Caco-2 (cell line): ENCODE results near the gene SS18L1. TPM values are rescaled to one million over a fixed set of nuclear protein-coding genes. Genes with fewer than 3 reads are reported as not detected.

Source experiments
- BruUV-seq: library from RNA; stranded (reverse); fragments of 400-500 nt; replicated peaks from 2 replicates; lab custom pipeline; 2021; lab: Mats Ljungman, UMichigan
- CTCF ChIA-PET: fragments of 300-600 bp; sonication (Branson Sonifier 250); formaldehyde crosslinking; loops from one replicate; lab custom pipeline; 2022; ENCODE audit warnings: antibody characterized with exemption; lab: Charles Lee
- POLR2A ChIA-PET: fragments of 300-600 bp; sonication (Branson Sonifier 250); formaldehyde crosslinking; loops from one replicate; lab custom pipeline; 2022; ENCODE audit warnings: antibody characterized with exemption; lab: Charles Lee
- DNase-seq, 2 experiments: peaks; one replicate each; pipeline versions ENCODE4 v3.0.0 to v3.0.0-alpha.2; 2020 to 2022
- H3K27me3 ChIP-seq: replicated peaks from 2 replicates; pipeline ENCODE4 v1.6.0; 2011; ENCODE audit warnings: low read length; ENCODE audit not compliant: control insufficient read depth, insufficient read depth
- H3K36me3 ChIP-seq: 2 replicates; pipeline ENCODE4 v1.5.1; 2011; ENCODE audit warnings: low read length; ENCODE audit not compliant: control insufficient read depth, insufficient read depth
- H3K4me1 ChIP-seq: fragments of 250-450 bp; sonication (Bioruptor Pico); 2 replicates; pipeline ENCODE4 v1.5.1; 2020; ENCODE audit warnings: mild to moderate bottlenecking
- H3K4me3 ChIP-seq: 2 replicates; pipeline ENCODE4 v1.5.1; 2011; ENCODE audit warnings: low read depth, mild to moderate bottlenecking, control low read depth, low read length
- H3K9me3 ChIP-seq: fragments of 250-450 bp; sonication (Bioruptor Pico); 2 replicates; pipeline ENCODE4 v1.5.1; 2020; ENCODE audit warnings: mild to moderate bottlenecking, moderate library complexity
- H3K27ac Mint-ChIP-seq: one replicate; pipeline ENCODE4 v1.8.0; 2022; ENCODE audit warnings: mixed read lengths; ENCODE audit not compliant: unreplicated experiment
- H3K27me3 Mint-ChIP-seq: one replicate; pipeline ENCODE4 v1.8.0; 2022; ENCODE audit warnings: mixed read lengths; ENCODE audit not compliant: insufficient read depth, unreplicated experiment
- H3K36me3 Mint-ChIP-seq: one replicate; pipeline ENCODE4 v1.8.0; 2022; ENCODE audit warnings: mild to moderate bottlenecking, mixed read lengths; ENCODE audit not compliant: insufficient read depth, unreplicated experiment
- H3K4me1 Mint-ChIP-seq: one replicate; pipeline ENCODE4 v1.8.0; 2022; ENCODE audit warnings: low read depth, mixed read lengths; ENCODE audit not compliant: unreplicated experiment
- H3K4me3 Mint-ChIP-seq: one replicate; pipeline ENCODE4 v1.8.0; 2022; ENCODE audit warnings: mild to moderate bottlenecking, moderate library complexity, mixed read lengths; ENCODE audit not compliant: unreplicated experiment
- H3K9me3 Mint-ChIP-seq: one replicate; pipeline ENCODE4 v1.8.0; 2022; ENCODE audit warnings: mixed read lengths; ENCODE audit not compliant: unreplicated experiment
- CTCF ChIP-seq, 2 experiments: fragments of 200-600 bp in 1 of 2; IDR thresholded peaks; 1 replicate in 1 of 2; 2 replicates in 1 of 2; pipeline versions ENCODE4 v1.5.1 to v1.8.0; 2011 to 2022; ENCODE audit warnings: antibody characterized with exemption in 1 of 2, control low read depth in 1 of 2, inconsistent platforms in 1 of 2, low read depth in 1 of 2, low read length in 1 of 2, mild to moderate bottlenecking in 1 of 2, moderate library complexity in 1 of 2; ENCODE audit not compliant: insufficient read depth in 1 of 2, severe bottlenecking in 1 of 2, unreplicated experiment in 1 of 2
- intact Hi-C: fragments of 100-400 bp; cut with micrococcal nuclease; formaldehyde crosslinking; loops from one replicate; pipeline ENCODE4 v1.10.0; 2022; ENCODE audit not compliant: unreplicated experiment
- total RNA-seq: library from RNA; stranded (reverse); gene quantifications from 2 replicates; pipeline ENCODE4 v1.2.3, GENCODE V29; 2022

The SS18L1 gene
- total RNA-seq, 1 experiment from 2014 or later = 46.4 TPM

- BruUV-seq = TSS peak; percentile 20
- no peak for DNase-seq
- intact Hi-C loops = no loop called here
- Mint-ChIP-seq H3K36me3 (peaks cover 98% of the 10 kb centered on the region), H3K9me3 (no peaks in the 10 kb centered on the region), H3K4me1 (no peaks in the 10 kb centered on the region), H3K4me3 (no peak overlapping the region), H3K27me3 (no peaks in the 10 kb centered on the region), H3K27ac (no peak overlapping the region)
- no peaks in the 10 kb centered on the region for H3K9me3 ChIP-seq
- no peak for TF ChIP-seq CTCF (IDR thresholded peaks at IDR 0.05; ENCODE audit: insufficient read depth in 1 of 2, low read depth in 1 of 2, low read length in 1 of 2, severe bottlenecking in 1 of 2, unreplicated experiment in 1 of 2)
- H3K4me1 ChIP-seq = no peaks in the 10 kb centered on the region
- ChIA-PET CTCF (interaction anchor here (1.0 to 2.2 kb wide), 3 partner anchors 69 to 124 kb away, joined by 3 to 22 read pairs (median 8); partner anchors contain the start of gene TAF4), POLR2A (interaction anchor here (0.6 kb wide), 1 partner anchor 8 kb away, joined by 3 read pairs; no protein-coding TSS in a partner anchor)
- H3K4me3 ChIP-seq = no peak overlapping the region
- H3K36me3 ChIP-seq = peaks cover 19% of the 10 kb centered on the region
- H3K27me3 ChIP-seq = no peaks in the 10 kb centered on the region
Observed at GRCh38 chr20:62134735-62135231, 8.8 kb upstream of the SS18L1 start.

GRCh38 chr20:62135573-62136266 lies 7.8 kb upstream of the SS18L1 start:
- H3K9me3 Mint-ChIP-seq = no peaks in the 10 kb centered on the region
- DNase-seq = no peak
- intact Hi-C loops = loop anchor here (1.0 to 2.0 kb wide), 3 partner anchors 13 to 124 kb away; partner anchors contain the start of gene LSM14B
- peaks cover 2% of the 10 kb centered on the region; the same call in 1 of the 2 replicates for H3K4me1 ChIP-seq
- no peak overlapping the region for H3K4me3 Mint-ChIP-seq
- H3K9me3 ChIP-seq = no peaks in the 10 kb centered on the region
- H3K36me3 ChIP-seq = peaks cover 20% of the 10 kb centered on the region
- H3K27ac Mint-ChIP-seq = no peak overlapping the region
- no TSS peak for BruUV-seq
- no peak for TF ChIP-seq CTCF (IDR thresholded peaks at IDR 0.05; ENCODE audit: insufficient read depth in 1 of 2, low read depth in 1 of 2, low read length in 1 of 2, severe bottlenecking in 1 of 2, unreplicated experiment in 1 of 2)
- peaks cover 98% of the 10 kb centered on the region for H3K36me3 Mint-ChIP-seq
- H3K27me3 ChIP-seq = no peaks in the 10 kb centered on the region
- no peak overlapping the region for H3K4me3 ChIP-seq
- H3K27me3 Mint-ChIP-seq = no peaks in the 10 kb centered on the region
- no peaks in the 10 kb centered on the region for H3K4me1 Mint-ChIP-seq
- POLR2A ChIA-PET = interaction anchor here (2.0 kb wide), 1 partner anchor 69 kb away, joined by 13 read pairs; the partner anchor contains the start of gene TAF4
- CTCF ChIA-PET = interaction anchor here (0.7 to 2.2 kb wide), 4 partner anchors 9 to 125 kb away, joined by 3 to 22 read pairs (median 6); partner anchors contain the start of gene TAF4

DNA sequence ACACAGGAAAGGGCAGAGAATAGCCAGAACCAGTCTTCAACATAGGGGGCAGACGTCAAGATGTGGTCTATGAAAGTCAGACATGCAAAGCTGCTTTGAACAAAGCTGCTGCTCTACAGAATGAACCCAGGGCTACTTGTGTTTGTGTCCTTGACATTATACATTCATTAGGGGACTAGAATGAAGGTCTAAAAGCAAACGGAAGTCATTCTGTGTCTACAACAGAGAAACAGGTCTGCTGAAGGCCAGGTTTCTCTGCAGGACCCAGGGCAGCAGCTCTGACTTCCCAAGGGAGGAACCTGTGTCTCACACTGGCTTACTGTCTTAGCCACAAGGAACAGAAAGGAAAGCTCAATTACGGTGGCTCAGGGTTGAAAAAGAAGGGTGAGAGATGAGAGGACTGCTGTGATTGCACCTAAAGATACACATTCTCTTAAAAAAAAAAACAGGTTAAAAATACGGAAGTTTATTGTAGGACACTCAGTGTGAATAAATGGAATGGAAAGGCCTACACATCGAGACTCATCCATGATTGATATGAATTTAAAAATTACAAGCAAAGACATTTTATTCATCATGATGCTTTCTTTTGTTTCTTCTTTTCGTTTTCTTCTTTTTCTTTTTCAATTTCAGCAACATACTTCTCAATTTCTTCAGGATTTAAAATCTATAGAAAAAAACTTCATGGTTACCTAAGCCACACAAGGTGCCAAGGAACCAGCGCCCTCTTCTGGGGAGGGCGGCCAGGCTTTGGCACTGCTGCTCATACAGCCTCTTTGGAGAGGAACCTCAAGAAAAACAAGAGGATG lies 7.1 kb upstream of the SS18L1 start:
- H3K9me3 Mint-ChIP-seq = no peaks in the 10 kb centered on the region
- H3K36me3 ChIP-seq = peaks cover 20% of the 10 kb centered on the region
- BruUV-seq = no TSS peak
- no peaks in the 10 kb centered on the region for H3K27me3 Mint-ChIP-seq
- CTCF ChIA-PET = interaction anchor here (0.5 to 2.2 kb wide), 5 partner anchors 9 to 127 kb away, joined by 3 to 22 read pairs (median 3); partner anchors contain the start of gene TAF4
- no peaks in the 10 kb centered on the region for H3K27me3 ChIP-seq
- no peak overlapping the region for H3K4me3 Mint-ChIP-seq
- H3K27ac Mint-ChIP-seq = peak overlapping the region; percentile 0
- H3K9me3 ChIP-seq = no peaks in the 10 kb centered on the region
- peaks cover 3% of the 10 kb centered on the region for H3K4me1 Mint-ChIP-seq
- H3K4me1 ChIP-seq = peaks cover 10% of the 10 kb centered on the region
- POLR2A ChIA-PET = interaction anchor here (2.0 kb wide), 1 partner anchor 70 kb away, joined by 13 read pairs; the partner anchor contains the start of gene TAF4
- no peak overlapping the region for H3K4me3 ChIP-seq
- H3K36me3 Mint-ChIP-seq = peaks cover 98% of the 10 kb centered on the region
- intact Hi-C loops = loop anchor here (1.0 to 2.0 kb wide), 3 partner anchors 14 to 125 kb away; partner anchors contain the start of gene LSM14B
- TF ChIP-seq CTCF (IDR thresholded peaks at IDR 0.05; ENCODE audit: insufficient read depth in 1 of 2, low read depth in 1 of 2, low read length in 1 of 2, severe bottlenecking in 1 of 2, unreplicated experiment in 1 of 2) = peak; percentile 95 to 98
- DNase-seq = peak; percentile 80 to 86
